Retinal pigment epithelial cell (primary cell): Measurements from ENCODE around the gene CST4.
"Not testable (repeated sequence)": the region's sequence is repeated elsewhere in the genome, so short reads cannot be mapped to it uniquely, and the experiment has no call there.

Source experiments
- DNase-seq: peaks from one replicate; pipeline ENCODE4 v3.0.0-alpha.2; 2010; ENCODE audit warnings: low read depth
- H3K4me3 ChIP-seq: 2 replicates; pipeline ENCODE4 v1.5.1; 2011; ENCODE audit warnings: mild to moderate bottlenecking, low read length, control low read depth, moderate library complexity
- CTCF ChIP-seq: conservative IDR thresholded peaks from 2 replicates; pipeline ENCODE4 v1.5.1; 2011; ENCODE audit warnings: low read depth, low read length, control low read depth, inconsistent platforms

Gene CST4

DNA sequence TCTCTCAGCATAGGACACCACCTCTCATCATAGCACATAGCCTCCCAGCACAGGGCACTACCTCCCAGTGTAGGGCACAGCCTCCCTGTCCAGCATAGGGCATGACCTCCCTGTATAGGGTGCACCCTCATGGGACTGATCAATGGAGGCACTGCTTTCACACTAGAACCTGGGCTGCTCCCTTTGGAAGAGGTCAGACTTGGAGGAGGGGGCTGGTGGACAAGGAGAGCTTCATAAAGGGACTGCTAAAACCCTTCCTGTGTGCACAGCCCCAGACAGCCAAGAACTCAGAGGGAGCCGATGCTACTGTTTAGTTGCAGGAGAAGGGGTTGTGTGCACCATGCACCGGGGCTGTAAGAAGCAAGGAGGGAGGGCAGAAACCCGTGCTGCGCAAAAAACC, 21.9 kb upstream of the CST4 start:
- DNase-seq, result no peak
- H3K4me3 ChIP-seq, result no peak overlapping the region
- TF ChIP-seq CTCF, result no peak

GRCh38 chr20:23705895-23706294, 17.1 kb upstream of the CST4 start:
- no peak overlapping the region for H3K4me3 ChIP-seq
- no peak for TF ChIP-seq CTCF
- no peak for DNase-seq

- no peak overlapping the region for H3K4me3 ChIP-seq
- no peak for DNase-seq
- TF ChIP-seq CTCF, result no peak
These were observed 13.2 kb upstream of the CST4 start for GRCh38 chr20:23702021-23702420.

DNA sequence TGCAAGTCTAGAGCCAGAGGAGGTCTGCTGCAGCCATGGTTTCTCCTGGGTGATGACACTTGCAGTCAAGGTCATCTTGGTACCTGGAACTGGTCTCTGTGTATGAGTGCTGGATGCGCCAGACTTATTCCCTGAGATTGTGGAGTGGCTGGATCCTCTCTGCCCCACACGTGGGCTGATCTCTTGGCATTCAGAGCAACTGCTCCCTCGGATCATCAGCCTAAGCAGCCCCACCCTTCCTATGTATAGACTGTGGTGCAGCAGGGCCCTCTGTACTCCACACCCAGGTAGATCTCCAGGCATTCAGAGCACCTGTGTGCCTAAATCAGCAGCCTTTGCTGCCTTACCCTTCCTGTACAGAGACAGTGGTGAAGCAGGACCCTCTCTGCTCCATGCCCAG, 12.1 kb upstream of the CST4 start:
- no peak for TF ChIP-seq CTCF
- no peak for DNase-seq
- no peak overlapping the region for H3K4me3 ChIP-seq

- TF ChIP-seq CTCF, result no peak
- H3K4me3 ChIP-seq, result no peak overlapping the region
- no peak for DNase-seq
These were observed 9.1 kb upstream of the CST4 start for GRCh38 chr20:23697947-23698346.

DNA sequence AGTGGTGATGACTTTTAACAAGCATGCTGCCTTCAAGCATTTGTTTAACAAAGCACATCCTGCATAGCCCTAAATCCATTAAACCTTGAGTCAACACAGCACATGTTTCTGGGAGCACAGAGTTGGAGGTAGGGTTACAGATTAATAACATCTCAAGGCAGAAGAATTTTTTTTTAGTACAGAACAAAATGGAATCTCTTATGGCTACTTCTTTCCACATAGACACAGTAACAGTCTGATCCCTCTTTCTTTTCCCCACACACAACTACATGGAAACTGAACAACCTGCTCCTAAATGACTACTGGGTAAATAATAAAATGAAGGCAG, 6.2 kb upstream of the CST4 start:
- not testable (repeated sequence) for DNase-seq, H3K4me3 ChIP-seq

DNA sequence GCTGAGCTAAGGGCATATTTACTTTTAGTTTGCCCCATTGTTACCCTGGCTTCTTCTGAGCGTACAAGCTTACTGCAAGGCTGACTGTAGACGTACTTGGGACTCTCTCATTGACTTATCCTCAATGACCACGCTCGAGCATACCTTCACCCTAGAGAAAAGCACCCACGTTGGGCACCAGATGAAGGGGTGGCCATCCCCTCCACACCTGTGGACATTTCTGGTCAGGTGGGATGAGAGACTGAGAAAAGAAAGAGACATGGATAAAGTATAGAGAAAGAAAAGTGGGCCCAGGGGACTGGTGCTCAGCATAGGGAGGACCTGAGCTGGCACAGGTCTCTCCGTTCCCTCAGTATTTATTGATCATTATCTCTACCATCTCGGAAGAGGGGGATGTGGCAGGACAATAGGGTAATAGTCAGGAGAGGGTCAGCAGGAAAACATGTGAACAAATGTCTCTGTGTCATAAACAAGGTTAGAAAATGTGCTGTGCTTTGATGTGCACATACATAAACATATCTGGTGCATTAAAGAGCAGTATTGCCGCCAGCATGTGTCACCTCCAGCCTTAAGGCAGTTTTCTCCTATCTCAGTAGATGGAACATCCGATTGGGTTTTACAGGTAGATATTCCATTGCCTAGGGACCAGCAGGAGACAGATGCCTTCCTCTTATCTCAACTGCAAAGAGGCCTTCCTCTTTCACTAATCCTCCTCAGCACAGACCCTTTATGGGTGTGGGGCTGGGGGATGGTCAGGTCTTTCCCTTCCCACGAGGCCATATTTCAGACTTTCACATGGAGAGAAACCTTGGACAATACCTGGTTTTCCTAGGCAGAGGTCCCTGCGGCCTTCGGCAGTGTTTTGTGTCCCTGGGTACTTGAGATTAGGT, 5.6 kb upstream of the CST4 start:
- H3K4me3 ChIP-seq, DNase-seq: not testable (repeated sequence)

DNA sequence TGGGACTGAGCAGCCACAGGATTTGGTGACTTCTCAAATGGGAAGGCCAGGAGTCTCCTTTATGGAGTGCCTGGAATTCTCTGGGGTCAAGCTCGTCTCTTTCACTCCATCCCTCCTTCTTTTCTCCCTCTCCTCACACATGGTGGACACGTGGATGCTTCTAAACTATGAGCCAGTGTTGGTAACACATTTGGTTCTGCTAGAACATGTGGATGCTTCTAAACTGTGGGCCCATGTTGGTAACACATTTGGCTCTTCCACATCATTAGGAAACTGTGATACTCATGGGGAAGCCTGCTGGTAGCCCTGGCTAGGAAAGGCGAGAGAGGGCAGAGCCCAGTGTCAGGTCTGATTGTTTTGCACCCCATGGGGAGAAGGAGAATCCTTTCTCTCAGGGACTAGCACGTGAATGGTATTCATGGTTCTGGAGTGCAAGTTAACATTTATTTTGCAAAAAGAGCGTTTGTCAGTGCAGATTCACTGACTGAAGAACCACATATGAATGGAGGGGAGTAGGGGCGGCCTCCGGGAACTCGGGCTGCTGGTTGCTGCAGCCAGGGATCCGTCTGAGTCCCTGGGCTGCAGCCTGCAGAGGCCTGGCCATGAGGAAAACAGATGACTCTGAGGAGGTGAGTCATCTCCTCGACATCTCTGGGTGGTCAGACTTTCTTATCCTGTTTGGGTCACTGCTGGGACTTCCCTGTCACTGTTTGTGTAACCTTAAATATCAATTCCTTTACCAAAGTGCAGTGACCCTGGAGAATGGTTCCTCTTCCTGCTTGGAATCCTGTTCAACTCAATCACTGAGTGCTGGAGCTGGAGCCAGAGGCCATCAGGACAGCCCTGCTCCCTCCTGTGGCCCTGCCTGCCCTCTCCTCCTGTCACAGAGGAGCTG, 4.1 kb upstream of the CST4 start:
- not testable (repeated sequence) for H3K4me3 ChIP-seq, DNase-seq
